HG02642 (cell line): ENCODE results near the gene C5orf63.
"Not testable (repeated sequence)": the region's sequence is repeated elsewhere in the genome, so short reads cannot be mapped to it uniquely, and the experiment has no call there.

Experiments
- ATAC-seq: cut with Tn5 transposase; IDR thresholded peaks from one replicate; pipeline ENCODE4 v1.9.1; 2021; ENCODE audit warnings: mild to moderate bottlenecking; ENCODE audit not compliant: unreplicated experiment, poor library complexity

The C5orf63 gene

GRCh38 chr5:127011153-127011552 lies 62.1 kb downstream of the C5orf63 start:
- no peak for ATAC-seq

GRCh38 chr5:127010362-127010761 lies 62.9 kb downstream of the C5orf63 start:
- ATAC-seq: no peak

- ATAC-seq: no peak
Measured at GRCh38 chr5:127009784-127010183, 63.5 kb downstream of the C5orf63 start.

GRCh38 chr5:127008300-127008975 lies 64.9 kb downstream of the C5orf63 start:
- ATAC-seq: no peak

- ATAC-seq: no peak
Measured at GRCh38 chr5:127007522-127007921, 65.8 kb downstream of the C5orf63 start.

GRCh38 chr5:127006744-127007143 lies 66.6 kb downstream of the C5orf63 start:
- no peak for ATAC-seq

- ATAC-seq: not testable (repeated sequence)
Measured at GRCh38 chr5:127005282-127005681, 68.0 kb downstream of the C5orf63 start.

GRCh38 chr5:127004721-127005120 lies 68.6 kb downstream of the C5orf63 start:
- ATAC-seq: no peak

GRCh38 chr5:127003798-127004495 lies 69.4 kb downstream of the C5orf63 start:
- no peak for ATAC-seq

GRCh38 chr5:127002390-127002789 lies 70.9 kb downstream of the C5orf63 start:
- no peak for ATAC-seq

GRCh38 chr5:127001621-127002296 lies 71.5 kb downstream of the C5orf63 start:
- no peak for ATAC-seq
